HG03378 (cell line): ENCODE results near the gene ADCYAP1R1.

Experiments used
- ATAC-seq: cut with Tn5 transposase; IDR thresholded peaks from one replicate; pipeline ENCODE4 v1.9.1; 2021; ENCODE audit warnings: mild to moderate bottlenecking, moderate library complexity; ENCODE audit not compliant: unreplicated experiment

Gene ADCYAP1R1

GRCh38 chr7:31082447-31082846 is 30.3 kb downstream of the ADCYAP1R1 start:
- no peak for ATAC-seq

GRCh38 chr7:31083210-31083786 is 31.2 kb downstream of the ADCYAP1R1 start:
- ATAC-seq: no peak

GRCh38 chr7:31084226-31084625 is 32.1 kb downstream of the ADCYAP1R1 start:
- no peak for ATAC-seq

GRCh38 chr7:31087351-31087750 is 35.2 kb downstream of the ADCYAP1R1 start:
- ATAC-seq: no peak

- no peak for ATAC-seq
These were observed 39.9 kb downstream of the ADCYAP1R1 start for GRCh38 chr7:31091924-31092434.

GRCh38 chr7:31092606-31093005 is 40.5 kb downstream of the ADCYAP1R1 start:
- no peak for ATAC-seq

- no peak for ATAC-seq
These were observed 41.2 kb downstream of the ADCYAP1R1 start for GRCh38 chr7:31093282-31093681.

GRCh38 chr7:31094271-31094670 is 42.2 kb downstream of the ADCYAP1R1 start:
- ATAC-seq: no peak

- no peak for ATAC-seq
These were observed 43.4 kb downstream of the ADCYAP1R1 start for GRCh38 chr7:31095286-31096197.

- no peak for ATAC-seq
These were observed 44.2 kb downstream of the ADCYAP1R1 start for GRCh38 chr7:31096198-31096876.

- no peak for ATAC-seq
These were observed 44.8 kb downstream of the ADCYAP1R1 start for GRCh38 chr7:31096877-31097258.

- ATAC-seq: no peak
These were observed 46.7 kb downstream of the ADCYAP1R1 start for GRCh38 chr7:31098642-31099360.

- ATAC-seq: no peak
These were observed 47.6 kb downstream of the ADCYAP1R1 start for GRCh38 chr7:31099451-31100444.

- ATAC-seq: no peak
These were observed 48.3 kb downstream of the ADCYAP1R1 start for GRCh38 chr7:31100445-31100844.

- no peak for ATAC-seq
These were observed 48.8 kb downstream of the ADCYAP1R1 start for GRCh38 chr7:31100871-31101270.

- ATAC-seq: no peak
These were observed 49.4 kb downstream of the ADCYAP1R1 start for GRCh38 chr7:31101544-31101943.

GRCh38 chr7:31102151-31102972 is 50.3 kb downstream of the ADCYAP1R1 start:
- ATAC-seq: no peak

GRCh38 chr7:31102973-31103850 is 51.1 kb downstream of the ADCYAP1R1 start:
- ATAC-seq: no peak
